NCI-H2196 treated with DMSO at 0.1 percent for 48 hours (cell line): ENCODE results near the gene IGLON5.

Experiments
- DNase-seq: peaks from one replicate; lab custom pipeline; 2025; ENCODE audit not compliant: unreplicated experiment; lab: John Stamatoyannopoulos, UW

The IGLON5 gene

DNA sequence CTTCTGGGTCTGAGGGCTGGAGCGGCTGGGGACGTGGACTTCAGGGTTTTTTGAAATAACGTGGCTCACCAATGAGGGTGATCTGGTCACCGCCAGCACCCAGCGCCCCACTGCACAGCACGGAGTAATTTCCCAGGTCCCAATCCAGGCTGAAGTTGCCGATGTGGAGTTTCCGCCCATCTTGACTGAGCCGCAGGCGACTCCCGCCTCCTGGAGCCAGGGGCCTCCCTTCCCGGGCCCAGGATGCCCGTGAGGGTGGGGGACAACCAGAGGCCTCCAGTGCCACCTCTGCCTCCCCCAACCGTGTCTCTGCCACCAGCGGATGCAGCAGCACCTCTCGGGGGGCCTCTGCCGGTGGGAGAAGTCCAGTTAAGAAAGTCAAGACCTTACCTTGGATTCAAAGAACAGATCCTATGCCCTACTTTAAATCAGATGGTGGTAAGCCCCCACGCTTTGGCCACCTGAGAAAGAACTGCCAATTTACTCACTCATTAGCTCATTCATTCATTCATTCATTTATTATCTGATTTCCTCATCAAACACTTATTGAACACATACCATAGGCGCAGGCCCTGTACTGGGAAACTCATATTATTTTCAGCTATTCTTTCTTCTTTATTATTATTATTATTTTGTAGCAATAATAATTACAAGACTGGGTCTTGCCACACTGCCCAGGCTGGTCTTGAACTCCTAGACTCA, 26.6 kb downstream of the IGLON5 start:
- no peak for DNase-seq

DNA sequence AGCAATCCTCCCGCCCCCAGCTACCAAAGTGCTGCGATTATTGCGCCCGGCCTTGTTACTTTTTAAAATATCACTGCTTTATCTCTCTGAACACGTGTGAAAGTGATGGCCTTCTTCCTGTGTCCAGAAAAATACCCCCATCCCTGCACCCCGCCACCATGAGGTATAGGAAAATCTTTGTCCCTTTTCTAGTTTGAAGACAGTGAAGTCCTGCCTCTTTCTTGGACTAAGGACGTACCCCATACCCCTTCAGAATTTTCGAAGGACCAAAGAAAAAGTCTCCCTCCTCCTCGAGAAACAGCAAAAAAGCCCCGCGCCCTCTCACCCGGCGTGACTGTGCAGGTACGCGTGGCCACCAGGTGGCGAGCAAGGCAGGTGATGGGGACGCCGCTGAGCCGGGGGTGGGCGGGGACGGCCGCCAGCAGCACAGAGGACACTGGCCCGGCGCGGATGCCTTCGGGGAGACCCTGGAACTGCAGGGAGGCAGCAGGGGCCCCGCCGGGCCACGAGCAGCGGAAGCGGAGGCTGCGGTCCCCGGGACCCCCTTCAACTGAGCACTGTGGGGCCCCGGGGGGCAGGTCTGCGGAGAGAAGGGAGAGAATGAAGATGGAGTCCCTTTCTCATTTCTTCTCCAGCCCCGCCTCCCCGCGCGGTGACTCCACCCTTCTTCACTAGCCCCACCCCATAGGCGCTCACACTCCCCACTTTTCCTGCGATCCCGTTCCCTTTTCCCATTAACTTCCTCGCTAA, 27.3 kb downstream of the IGLON5 start:
- DNase-seq = no peak

DNA sequence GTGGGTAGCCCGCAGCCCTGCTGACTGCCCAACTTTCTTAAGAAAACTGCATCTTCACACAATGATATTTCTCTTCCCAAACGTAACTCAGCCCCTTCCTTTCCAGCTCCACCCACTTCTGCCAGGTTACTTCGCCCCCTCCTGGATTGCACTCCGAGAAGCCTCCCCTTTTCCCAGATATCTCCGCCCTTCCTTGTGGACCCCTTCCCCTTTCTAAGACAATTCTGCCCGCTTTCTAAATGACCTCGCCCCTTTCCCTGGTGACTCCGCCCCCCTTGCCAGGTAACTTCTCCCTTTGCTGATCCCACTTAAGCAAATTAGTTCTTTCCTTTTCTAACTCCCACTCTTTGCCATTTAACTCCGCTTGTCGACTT, 27.9 kb downstream of the IGLON5 start:
- no peak for DNase-seq

DNA sequence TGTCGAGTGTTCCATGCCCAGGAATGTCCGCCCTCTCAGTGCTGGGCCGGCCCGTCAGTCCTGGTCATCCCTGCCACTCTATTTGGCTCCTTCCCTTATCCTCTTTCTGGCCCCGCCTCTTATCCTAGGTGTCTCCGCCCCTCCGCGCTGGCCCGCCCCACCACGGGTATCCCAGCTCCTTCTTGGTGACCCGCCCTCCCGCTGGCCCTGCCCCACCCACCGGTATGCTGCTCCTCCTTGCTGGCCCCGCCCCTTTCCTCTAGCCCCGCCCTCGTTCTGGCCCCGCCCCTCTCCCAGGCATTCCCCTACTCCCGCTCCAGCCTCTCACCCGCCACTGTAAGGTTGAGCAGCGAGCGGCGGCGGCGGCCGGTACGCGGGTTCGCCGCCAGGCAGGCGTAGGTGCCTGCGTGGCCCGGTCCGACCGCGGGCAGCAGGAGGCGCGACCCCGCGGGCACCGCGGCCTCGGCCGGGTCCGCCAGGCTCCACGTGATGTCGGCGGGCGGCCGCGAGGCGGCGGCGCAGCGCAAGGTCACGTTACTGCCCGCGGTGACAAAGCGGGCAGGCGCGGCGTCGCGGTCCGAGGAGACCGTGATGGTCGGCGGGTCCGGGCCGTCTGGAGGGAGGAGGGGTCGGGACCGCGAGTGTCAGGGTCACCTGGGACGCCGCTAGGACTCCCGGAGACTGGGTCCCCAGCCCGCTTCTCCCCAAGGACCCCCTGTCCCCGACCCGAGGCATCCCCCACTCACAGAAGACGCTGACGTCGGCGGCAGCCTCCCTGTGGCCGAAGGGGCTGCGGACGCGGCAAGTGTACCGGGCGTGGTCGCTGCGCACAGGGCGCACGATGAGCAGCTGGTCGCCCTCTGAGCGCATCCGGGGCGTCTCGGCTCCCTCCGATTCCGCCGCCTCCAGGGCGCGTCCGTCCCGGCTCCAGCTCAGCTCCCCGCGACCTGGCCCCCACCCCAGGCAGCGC, 28.5 kb downstream of the IGLON5 start:
- no peak for DNase-seq

DNA sequence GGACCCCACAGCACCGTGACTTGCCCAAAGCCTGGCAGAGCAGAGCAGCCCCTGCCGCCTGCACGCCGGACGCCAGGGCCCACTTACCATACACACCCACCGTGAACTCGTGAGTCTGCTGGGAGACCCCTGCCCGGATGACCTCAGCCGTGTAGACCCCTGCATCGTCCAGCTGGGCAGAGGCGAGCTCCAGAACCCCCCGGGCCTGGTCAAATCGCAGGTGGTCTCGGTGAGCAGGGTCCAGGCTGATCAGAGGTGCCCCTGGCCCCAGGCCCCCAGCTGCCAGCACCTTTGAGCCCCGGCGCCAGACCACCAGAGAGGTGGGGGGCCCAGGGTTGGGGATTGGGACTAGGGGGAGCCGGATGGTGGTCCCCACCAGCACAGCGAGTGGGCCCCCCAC, 29.6 kb downstream of the IGLON5 start:
- no peak for DNase-seq

DNA sequence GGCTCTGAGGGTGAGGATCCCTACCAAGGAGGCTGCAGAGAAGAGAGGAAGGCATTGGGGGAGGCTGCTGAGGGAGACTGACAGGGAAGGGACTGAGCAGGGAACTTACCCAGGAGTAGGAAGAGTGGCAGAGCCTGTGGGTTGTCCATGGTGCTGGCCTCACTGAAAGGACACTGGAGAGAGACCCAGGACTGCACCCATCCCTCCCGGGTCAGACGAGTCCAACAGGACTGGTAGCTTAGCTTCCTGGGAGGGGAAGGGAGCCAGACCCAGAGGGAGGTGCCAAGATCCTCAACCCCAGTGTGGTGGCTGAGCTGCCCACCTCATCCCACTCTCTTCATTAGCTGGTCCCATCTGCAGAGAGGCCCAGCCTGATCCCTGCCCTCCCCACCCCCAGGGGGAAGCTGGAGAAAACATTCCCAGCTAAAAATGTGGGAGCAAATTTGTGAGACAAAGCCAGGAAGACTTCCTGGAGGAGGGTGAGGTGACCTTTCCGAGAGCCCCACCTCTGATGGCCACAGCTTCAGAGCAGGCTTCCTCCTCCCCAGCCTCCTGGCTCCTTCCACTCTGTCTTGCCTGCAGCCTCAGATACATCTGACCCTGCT, 30.6 kb downstream of the IGLON5 start, which contains the start of gene VSIG10L:
Gene VSIG10L (minus strand): TSS at position 164 of the 605 bp plus-strand sequence. CDS start 15 bp downstream, at position 149.
- DNase-seq = no peak

DNA sequence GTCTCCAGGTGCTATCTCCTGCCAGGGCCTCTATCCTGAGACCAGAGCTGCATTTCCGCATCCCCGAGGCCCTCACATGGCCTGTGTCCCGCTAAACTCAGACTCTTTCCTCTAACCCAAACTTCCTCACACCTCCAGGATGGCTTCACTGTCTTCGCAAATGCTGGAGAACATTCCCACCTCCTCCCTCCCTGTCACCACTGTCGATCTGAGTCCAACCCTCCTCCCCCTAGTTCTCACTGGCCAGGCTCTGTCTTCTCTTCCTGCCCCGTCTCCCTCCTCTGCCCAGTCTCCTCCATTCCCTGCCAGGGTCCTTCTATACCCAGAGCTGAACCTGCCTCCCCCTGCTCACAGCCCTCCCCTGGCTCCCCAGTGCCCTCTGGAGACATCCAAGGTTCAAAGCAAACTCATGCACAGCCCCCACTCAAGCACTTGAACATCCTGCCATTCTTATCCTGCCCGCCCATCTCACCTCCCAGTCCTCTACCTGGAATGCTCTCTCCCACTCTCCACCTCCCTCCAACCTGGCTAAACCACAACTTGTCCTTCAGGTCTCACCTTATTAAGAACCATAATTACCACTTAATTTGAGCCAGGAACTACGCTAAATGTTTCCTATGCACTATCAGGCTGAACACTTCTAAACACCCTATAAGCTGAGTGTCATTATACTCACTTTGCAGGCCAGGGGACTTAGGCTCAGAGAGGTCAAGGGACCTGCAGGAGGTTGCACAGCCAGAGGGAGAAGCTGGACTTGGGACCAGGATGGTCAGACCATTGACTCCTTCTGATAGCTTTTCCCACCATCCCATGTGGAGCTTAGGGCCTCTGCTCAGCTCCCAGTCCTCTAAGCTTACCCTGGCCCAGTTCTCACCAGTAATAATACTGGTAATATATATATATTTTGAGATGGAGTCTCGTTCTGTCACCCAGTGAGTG, 31.5 kb downstream of the IGLON5 start:
- DNase-seq = no peak

DNA sequence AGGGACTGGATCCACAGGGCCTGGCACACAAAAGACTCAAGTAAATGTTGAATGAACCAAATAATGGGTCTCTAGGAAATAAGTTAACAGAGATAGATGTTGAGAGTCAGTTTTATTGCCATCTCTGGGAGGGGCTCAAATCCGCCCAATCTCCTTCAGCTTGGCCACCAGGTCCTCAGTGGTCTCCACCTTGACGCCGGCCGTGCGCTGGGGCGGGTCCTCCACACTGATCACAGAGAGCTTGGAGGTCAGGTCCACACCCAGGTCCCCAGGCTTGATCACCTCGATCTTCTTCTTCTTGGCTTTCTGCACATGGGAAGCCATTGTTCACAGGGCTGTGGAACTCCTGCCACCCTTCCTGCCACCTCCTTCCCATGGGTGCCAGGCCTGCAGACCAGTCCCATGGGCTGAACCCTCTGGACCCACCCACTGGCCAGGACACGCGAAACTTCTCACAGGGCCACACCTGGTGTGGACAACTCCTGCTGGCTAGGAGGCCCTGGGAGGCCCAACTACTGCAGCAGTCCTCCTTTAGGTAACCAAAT, 33.7 kb downstream of the IGLON5 start:
- DNase-seq = no peak

DNA sequence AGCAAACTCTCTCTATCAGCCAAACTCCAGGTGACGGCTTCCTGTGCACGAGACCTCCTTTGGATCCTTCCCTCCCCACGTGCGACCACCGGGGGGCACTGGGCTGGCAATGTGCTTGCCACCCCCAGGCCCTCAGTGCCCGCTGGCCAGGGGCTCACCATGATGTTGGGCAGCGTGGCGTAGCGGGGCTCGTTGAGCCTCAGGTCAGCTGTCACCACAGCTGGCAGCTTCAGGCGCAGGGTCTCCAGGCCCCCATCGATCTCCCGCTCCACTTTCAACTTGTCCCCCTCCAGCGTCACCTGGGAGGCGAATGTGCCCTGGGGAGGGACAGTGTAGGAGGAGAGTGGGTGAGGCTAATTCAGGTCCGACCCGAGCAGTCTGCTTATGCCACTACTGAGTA, 35.3 kb downstream of the IGLON5 start:
- no peak for DNase-seq

DNA sequence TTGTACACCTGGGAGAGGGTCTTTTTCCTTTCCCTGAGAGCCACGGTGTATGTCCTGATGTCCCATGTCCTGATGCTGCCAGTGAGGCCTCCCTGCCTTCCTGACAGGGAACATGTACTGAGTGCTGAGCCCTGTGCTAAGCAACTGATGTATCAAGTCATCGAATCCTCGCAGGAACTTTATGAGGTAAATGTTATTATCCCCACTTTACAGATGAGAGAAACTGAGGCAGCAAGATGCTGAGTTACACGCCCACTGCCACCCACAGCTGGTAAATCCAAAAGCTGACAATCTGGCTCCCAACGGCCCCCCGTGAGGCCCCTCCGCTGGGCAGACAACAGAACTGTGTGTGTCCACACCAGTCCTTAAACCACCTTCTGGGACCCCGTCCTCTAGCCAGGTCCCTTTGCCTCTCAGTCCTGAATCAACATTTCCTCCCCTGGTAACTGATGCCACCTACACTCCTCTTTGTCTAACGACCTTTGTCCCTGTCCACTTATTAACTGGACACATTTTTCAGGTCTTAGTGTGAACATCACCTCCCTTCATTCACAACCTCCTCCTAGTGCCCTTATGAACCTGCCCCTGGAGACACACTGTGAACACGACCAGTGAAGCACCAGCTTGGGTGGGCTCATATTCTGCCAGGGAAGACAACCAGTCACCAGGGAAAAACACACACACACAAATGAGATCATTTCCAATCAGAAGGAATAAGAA, 35.9 kb downstream of the IGLON5 start:
- DNase-seq = no peak

DNA sequence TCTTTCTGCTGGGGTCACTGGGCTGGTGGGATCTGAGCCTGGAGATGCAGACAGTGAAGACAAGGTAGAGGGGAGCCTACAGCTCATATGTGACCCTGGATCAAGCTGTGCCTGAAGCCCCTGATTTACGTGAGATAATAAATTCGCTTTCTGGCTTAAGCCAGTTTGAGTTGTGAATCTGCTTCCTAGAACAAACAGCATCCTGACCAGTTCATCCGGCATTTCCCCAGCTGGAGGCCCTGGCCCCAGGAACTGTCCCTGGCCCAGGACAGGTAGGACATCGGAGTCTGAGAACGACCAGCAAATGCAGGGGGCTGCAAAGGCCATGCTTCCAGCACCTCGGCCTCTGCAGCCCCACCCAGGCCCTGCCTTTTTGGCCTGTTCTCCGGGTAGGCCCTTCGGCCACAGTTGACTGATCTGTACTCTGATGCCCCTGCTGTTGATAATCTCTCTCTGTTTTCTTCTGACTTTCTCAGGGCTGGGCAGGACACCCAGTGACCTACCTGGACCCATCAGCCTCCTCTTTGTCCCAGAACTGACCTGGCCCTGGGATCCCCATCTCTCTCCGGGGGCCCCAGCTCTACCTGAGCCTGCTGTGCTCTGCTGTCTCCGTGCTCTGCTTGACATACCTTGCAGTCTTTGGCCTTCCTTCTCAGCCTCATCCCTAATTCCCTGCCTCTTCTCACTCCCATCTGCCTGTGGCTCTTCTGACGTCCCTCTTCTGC, 40.0 kb downstream of the IGLON5 start:
- DNase-seq = no peak

DNA sequence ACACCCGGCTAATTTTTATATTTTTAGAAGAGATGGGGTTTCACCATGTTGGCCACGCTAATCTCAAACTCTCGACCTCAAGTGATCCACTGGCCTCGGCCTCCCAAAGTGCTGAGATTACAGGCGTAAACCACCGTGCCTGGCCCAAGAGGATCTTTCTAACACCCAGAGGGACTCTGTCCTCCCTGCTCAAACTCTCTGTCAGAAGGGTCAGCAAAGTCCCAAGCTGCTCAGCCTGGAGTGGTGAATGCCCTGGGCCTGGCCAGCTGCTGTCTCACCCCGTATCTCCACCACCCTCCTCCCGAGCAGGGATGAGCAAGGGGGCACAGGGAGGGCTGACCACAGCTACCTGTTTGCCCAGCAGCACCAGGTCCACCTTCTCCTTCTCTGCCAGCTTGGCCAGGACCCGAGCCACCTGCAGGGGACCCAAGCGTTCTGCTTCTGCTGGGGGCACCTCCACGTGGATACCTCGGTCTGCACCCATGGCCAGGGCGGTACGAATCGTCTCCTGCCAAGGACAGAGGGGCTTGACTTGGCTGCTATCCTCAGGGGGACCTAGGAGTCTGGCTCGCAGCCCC, 41.4 kb downstream of the IGLON5 start:
- DNase-seq = no peak

DNA sequence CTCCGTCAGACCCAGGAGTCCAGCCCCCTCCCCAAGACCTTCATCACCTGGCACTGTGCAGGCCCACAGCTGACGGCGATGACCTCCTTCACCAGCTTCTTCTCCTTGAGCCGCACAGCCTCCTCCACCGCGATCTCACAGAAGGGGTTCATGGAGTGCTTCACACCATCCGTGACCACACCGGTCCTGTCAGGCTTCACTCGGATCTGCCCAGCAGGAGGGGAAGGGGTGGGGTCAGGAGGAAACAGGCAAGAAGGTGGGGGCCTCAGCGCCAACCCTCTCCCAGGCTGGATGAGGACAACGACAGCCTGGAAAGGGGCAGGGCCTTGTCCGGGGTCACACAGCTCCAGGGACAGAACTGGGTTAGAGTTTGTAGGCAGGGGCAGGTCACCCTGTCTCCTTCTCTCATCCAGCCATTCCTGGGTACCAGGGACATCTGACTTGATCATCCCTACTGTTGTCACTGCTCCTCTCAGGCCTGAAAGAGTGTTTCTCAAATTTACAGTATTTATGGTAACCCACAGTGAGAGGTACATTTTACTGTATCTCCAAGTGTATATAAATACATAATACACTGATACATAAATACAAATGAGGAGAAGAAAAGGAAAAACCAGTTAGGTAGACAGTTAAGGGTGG, 42.8 kb downstream of the IGLON5 start:
- no peak for DNase-seq

DNA sequence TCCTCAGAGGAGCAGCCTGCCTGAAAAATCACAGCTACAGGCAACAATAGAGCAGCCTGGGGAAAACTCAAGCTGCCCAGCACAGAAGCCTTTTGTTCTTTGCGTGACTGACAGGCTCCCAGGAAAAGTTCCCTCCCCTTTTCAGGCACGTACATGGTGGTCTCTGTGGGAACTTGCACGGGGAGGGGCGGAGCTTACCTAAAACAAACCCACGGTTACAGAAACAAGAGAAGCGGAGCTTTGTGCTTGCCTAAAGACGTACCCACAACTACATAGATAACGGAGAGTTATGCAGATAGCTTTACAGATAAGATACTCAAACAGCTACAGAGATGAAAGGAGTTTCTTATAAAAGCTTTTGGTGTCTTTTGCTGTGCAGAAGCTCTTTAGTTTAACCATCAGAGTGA, 43.3 kb downstream of the IGLON5 start:
- no peak for DNase-seq

DNA sequence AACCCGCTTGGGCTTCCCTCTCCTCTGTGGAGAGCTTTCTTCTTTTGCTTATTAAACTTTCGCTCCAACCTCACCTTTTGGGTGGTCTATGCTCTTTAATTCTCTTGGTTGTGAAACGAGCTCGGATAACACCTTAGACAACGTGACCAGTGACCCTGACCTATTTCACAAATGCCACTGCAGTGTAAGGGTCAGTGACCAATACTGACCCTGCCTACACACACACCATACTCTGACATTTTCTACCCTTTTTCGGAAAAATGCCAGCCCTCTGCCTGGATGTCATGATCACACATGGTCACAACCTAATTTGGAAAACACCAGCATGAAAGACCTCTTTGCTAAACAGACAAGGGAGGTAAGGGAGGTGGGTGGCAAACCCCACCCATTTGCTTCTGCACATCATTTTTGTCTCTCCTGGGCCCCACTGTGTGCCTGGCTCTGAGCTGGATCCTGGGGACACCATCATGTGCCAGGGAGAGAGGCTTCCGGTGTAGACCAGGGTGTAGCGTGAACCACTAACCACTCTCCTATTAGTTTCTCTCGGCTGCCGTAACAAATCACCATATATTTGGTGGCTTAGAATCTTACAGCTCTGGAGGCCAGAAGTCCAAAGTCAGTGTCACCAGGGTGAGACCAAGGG, 44.8 kb downstream of the IGLON5 start:
- DNase-seq = no peak

DNA sequence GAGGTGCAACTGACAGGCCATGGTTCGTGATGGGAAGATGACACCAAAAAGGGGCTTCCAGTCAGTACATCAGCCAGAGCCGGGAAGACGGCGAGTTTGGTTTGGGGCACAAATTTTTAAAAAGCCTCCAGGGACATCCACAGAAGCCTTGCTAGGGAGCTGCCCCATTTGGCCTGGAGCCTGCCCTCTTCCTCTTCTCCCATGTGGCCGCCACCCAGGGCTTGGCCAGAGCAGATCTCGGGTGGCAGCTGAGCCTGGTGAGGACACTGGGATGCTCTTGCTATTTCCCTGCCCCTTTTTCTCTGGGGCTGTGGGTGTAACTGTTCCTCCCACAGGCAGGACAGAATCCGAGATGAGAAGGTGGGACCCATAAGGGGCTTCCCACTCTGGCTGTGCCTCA, 46.5 kb downstream of the IGLON5 start:
- DNase-seq = no peak

DNA sequence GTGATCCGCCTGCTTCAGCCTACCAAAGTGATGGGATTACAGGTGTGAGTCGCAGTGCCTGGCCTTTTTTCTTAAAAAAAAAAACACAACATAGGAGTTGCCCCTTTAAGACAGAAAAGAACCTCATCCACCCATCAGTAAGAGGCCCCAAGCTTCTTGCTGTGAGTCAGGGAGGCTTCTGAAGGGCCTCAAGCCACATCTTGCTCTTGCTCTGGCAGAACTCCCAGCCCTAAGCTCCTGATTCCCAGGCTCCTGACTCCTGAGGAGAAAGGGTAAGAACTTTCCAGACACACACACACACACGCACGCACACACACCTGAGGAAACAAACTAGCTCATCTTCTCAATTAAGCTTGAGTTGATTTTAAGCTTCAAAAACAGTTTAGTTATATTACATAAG, 47.9 kb downstream of the IGLON5 start:
- no peak for DNase-seq
